ENCODE data around the gene ARL8A. TPM values are rescaled to one million over a fixed set of nuclear protein-coding genes. Genes with fewer than 3 reads are reported as not detected.

The ARL8A gene
- total RNA-seq, 1 donor from 2014 or later, result 56.6 TPM

DNA sequence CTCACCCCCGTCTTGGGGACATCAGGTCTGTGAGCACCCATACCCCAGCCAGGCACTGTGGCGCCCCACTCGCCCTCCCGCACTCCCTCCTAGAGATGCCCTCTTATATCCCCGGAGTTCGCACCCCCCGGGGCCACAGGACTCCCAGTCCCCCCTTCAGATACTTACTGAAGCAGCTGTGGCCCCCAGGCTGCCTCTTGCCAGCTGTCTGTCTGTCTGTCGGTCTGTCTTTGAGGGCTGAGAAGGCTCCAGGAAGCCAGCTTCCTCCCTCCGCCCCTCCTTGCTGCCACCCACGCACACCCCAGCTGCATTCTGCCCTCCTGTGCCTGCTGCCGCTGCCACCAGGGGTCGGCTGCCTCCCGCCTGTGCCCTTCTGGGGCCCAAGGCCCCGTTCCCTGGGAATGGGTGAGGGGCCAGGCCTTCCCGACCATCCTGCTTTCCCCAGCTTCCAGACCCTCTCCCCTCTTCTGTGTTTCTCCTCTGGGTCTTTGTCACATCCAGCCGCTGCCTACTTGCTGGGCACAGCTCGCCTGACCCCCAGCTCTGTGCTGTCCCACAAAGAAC is 15.9 kb upstream of the ARL8A start, which contains the start of gene PTPN7:
Gene PTPN7 (minus strand): TSS at position 226 of the 564 bp plus-strand sequence. CDS start 1,200 bp downstream, outside the sequence.
- peak; percentile 59 for DNase-seq (ENCODE audit: low spot score)
- H3K36me3 Mint-ChIP-seq (ENCODE audit: low read depth), result peaks cover 41% of the 10 kb centered on the region
- peak within 1 kb of the TSS; percentile 94 for H3K27ac Mint-ChIP-seq
- no peaks in the 10 kb centered on the region for H3K27me3 Mint-ChIP-seq (ENCODE audit: insufficient read depth)
- H3K9me3 Mint-ChIP-seq, result no peaks in the 10 kb centered on the region
- peak within 1 kb of the TSS; percentile 98 for H3K4me3 Mint-ChIP-seq
- intact Hi-C loops (cut with micrococcal nuclease), result loop anchor here (1.0 to 10.0 kb wide), 6 partner anchors 24 to 1164 kb away; partner anchors contain the start of genes KDM5B, KIF21B and TIMM17A
- peaks cover 77% of the 10 kb centered on the region for H3K4me1 Mint-ChIP-seq (ENCODE audit: low read depth)

GRCh38 chr1:202159534-202160371 is 15.2 kb upstream of the ARL8A start:
- Mint-ChIP-seq H3K4me1 (ENCODE audit: low read depth) (peaks cover 78% of the 10 kb centered on the region), H3K9me3 (no peaks in the 10 kb centered on the region), H3K27me3 (ENCODE audit: insufficient read depth) (no peaks in the 10 kb centered on the region), H3K27ac (peak overlapping the region; percentile 94), H3K36me3 (ENCODE audit: low read depth) (peaks cover 48% of the 10 kb centered on the region), H3K4me3 (peak overlapping the region; percentile 98)
- intact Hi-C loops (cut with micrococcal nuclease), result loop anchor here (1.0 to 10.0 kb wide), 7 partner anchors 14 to 1165 kb away; partner anchors contain the start of genes KDM5B, KIF21B and TIMM17A
- peak; percentile 53 for DNase-seq (ENCODE audit: low spot score)

- peak overlapping the region; percentile 94 for H3K27ac Mint-ChIP-seq
- peaks cover 55% of the 10 kb centered on the region for H3K36me3 Mint-ChIP-seq (ENCODE audit: low read depth)
- H3K4me1 Mint-ChIP-seq (ENCODE audit: low read depth), result peaks cover 74% of the 10 kb centered on the region
- H3K27me3 Mint-ChIP-seq (ENCODE audit: insufficient read depth), result no peaks in the 10 kb centered on the region
- no peak for DNase-seq (ENCODE audit: low spot score)
- intact Hi-C loops (cut with micrococcal nuclease), result loop anchor here (1.0 kb wide), 1 partner anchor 14 kb away; no protein-coding TSS in a partner anchor
- H3K4me3 Mint-ChIP-seq, result peak overlapping the region; percentile 98
- H3K9me3 Mint-ChIP-seq, result no peaks in the 10 kb centered on the region
Observed at GRCh38 chr1:202158810-202159533, 14.4 kb upstream of the ARL8A start.

- Mint-ChIP-seq H3K27me3 (ENCODE audit: insufficient read depth) (no peaks in the 10 kb centered on the region), H3K36me3 (ENCODE audit: low read depth) (peaks cover 63% of the 10 kb centered on the region), H3K27ac (no peak overlapping the region), H3K4me1 (ENCODE audit: low read depth) (peaks cover 68% of the 10 kb centered on the region), H3K4me3 (peak overlapping the region; percentile 98), H3K9me3 (no peaks in the 10 kb centered on the region)
- intact Hi-C loops (cut with micrococcal nuclease), result no loop called here
- no peak for DNase-seq (ENCODE audit: low spot score)
Observed at GRCh38 chr1:202157945-202158344, 13.4 kb upstream of the ARL8A start.

GRCh38 chr1:202156590-202156989 is 12.1 kb upstream of the ARL8A start:
- no peaks in the 10 kb centered on the region for H3K9me3 Mint-ChIP-seq
- peaks cover 54% of the 10 kb centered on the region for H3K4me1 Mint-ChIP-seq (ENCODE audit: low read depth)
- no peak for DNase-seq (ENCODE audit: low spot score)
- H3K36me3 Mint-ChIP-seq (ENCODE audit: low read depth), result peaks cover 68% of the 10 kb centered on the region
- H3K4me3 Mint-ChIP-seq, result peak overlapping the region; percentile 98
- peak overlapping the region; percentile 7 for H3K27ac Mint-ChIP-seq
- intact Hi-C loops (cut with micrococcal nuclease), result no loop called here
- no peaks in the 10 kb centered on the region for H3K27me3 Mint-ChIP-seq (ENCODE audit: insufficient read depth)

GRCh38 chr1:202155478-202156021 is 11.0 kb upstream of the ARL8A start:
- Mint-ChIP-seq H3K27ac (no peak overlapping the region), H3K27me3 (ENCODE audit: insufficient read depth) (no peaks in the 10 kb centered on the region), H3K4me1 (ENCODE audit: low read depth) (peaks cover 44% of the 10 kb centered on the region)

GRCh38 chr1:202154766-202155477 is 10.4 kb upstream of the ARL8A start:
- Mint-ChIP-seq H3K9me3 (no peaks in the 10 kb centered on the region), H3K27ac (peak overlapping the region; percentile 81), H3K4me3 (peak overlapping the region; percentile 64), H3K36me3 (ENCODE audit: low read depth) (peaks cover 74% of the 10 kb centered on the region), H3K4me1 (ENCODE audit: low read depth) (peaks cover 44% of the 10 kb centered on the region), H3K27me3 (ENCODE audit: insufficient read depth) (no peaks in the 10 kb centered on the region)
- DNase-seq (ENCODE audit: low spot score), result no peak
- intact Hi-C loops (cut with micrococcal nuclease), result no loop called here

More at GRCh38 chr1:202155478-202156021, 11.0 kb upstream of the ARL8A start:
- Mint-ChIP-seq H3K4me3 (peak overlapping the region; percentile 64), H3K36me3 (ENCODE audit: low read depth) (peaks cover 77% of the 10 kb centered on the region), H3K9me3 (no peaks in the 10 kb centered on the region)
- intact Hi-C loops (cut with micrococcal nuclease), result no loop called here
- no peak for DNase-seq (ENCODE audit: low spot score)

- DNase-seq (ENCODE audit: low spot score), result no peak
- H3K27me3 Mint-ChIP-seq (ENCODE audit: insufficient read depth), result no peaks in the 10 kb centered on the region
- no peaks in the 10 kb centered on the region for H3K9me3 Mint-ChIP-seq
- peaks cover 44% of the 10 kb centered on the region for H3K4me1 Mint-ChIP-seq (ENCODE audit: low read depth)
- H3K27ac Mint-ChIP-seq, result peak overlapping the region; percentile 81
- H3K4me3 Mint-ChIP-seq, result peak overlapping the region; percentile 64
- peaks cover 70% of the 10 kb centered on the region for H3K36me3 Mint-ChIP-seq (ENCODE audit: low read depth)
- intact Hi-C loops (cut with micrococcal nuclease), result no loop called here
Observed at GRCh38 chr1:202154148-202154765, 9.7 kb upstream of the ARL8A start.

DNA sequence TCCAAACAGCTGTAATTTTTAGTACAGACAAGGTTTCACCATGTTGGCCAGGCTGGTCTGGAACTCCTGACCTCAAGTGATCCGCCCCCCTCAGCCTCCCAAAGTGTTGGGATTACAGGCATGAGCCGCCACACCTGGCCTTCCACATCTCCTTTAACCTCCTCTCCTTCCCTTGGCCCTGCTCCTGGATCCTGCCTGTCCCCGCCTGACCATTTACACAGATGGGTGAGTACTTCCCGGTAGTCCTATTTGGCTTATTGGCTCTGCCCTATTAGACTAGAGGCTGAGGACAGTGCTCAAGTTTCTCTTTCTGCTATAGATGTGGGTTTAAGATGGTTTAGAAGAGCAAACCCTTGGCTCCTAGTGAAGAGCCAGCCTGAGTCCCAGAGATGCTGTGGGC is 8.7 kb upstream of the ARL8A start:
- H3K4me1 Mint-ChIP-seq (ENCODE audit: low read depth), result peaks cover 40% of the 10 kb centered on the region
- H3K36me3 Mint-ChIP-seq (ENCODE audit: low read depth), result peaks cover 66% of the 10 kb centered on the region
- intact Hi-C loops (cut with micrococcal nuclease), result no loop called here
- no peaks in the 10 kb centered on the region for H3K9me3 Mint-ChIP-seq
- no peaks in the 10 kb centered on the region for H3K27me3 Mint-ChIP-seq (ENCODE audit: insufficient read depth)
- H3K27ac Mint-ChIP-seq, result peak overlapping the region; percentile 52
- DNase-seq (ENCODE audit: low spot score), result no peak
- no peak overlapping the region for H3K4me3 Mint-ChIP-seq

- peaks cover 32% of the 10 kb centered on the region for H3K4me1 Mint-ChIP-seq (ENCODE audit: low read depth)
- H3K27me3 Mint-ChIP-seq (ENCODE audit: insufficient read depth), result no peaks in the 10 kb centered on the region
- H3K27ac Mint-ChIP-seq, result no peak overlapping the region
- H3K4me3 Mint-ChIP-seq, result no peak overlapping the region
- DNase-seq (ENCODE audit: low spot score), result no peak
- no peaks in the 10 kb centered on the region for H3K9me3 Mint-ChIP-seq
- H3K36me3 Mint-ChIP-seq (ENCODE audit: low read depth), result peaks cover 64% of the 10 kb centered on the region
- intact Hi-C loops (cut with micrococcal nuclease), result no loop called here
Observed at GRCh38 chr1:202152399-202152798, 7.9 kb upstream of the ARL8A start.

DNA sequence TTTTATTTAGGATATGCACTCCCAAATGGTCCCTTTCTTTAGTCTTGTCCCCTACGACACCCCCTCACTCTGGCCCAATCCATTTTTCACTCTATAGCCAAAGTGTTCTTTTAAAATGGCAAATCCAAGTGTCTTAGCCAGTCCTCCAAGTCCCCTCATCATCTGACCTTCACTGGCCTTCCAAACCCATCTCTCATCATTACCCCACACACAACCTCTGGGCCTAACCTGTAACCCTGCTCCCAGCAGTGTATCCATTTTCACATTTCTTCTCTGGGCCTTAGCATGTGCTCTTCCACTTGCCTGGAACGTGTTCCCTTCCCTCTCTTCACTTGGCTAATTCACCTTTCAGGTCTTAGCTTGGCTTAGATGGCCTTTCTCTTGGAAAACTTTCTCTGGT is 6.5 kb upstream of the ARL8A start:
- H3K36me3 Mint-ChIP-seq (ENCODE audit: low read depth), result peaks cover 56% of the 10 kb centered on the region
- H3K4me3 Mint-ChIP-seq, result no peak overlapping the region
- intact Hi-C loops (cut with micrococcal nuclease), result no loop called here
- no peaks in the 10 kb centered on the region for H3K27me3 Mint-ChIP-seq (ENCODE audit: insufficient read depth)
- peak overlapping the region; percentile 49 for H3K27ac Mint-ChIP-seq
- H3K9me3 Mint-ChIP-seq, result no peaks in the 10 kb centered on the region
- peaks cover 25% of the 10 kb centered on the region for H3K4me1 Mint-ChIP-seq (ENCODE audit: low read depth)
- DNase-seq (ENCODE audit: low spot score), result no peak

- peaks cover 53% of the 10 kb centered on the region for H3K36me3 Mint-ChIP-seq (ENCODE audit: low read depth)
- no peak overlapping the region for H3K4me3 Mint-ChIP-seq
- no peak for DNase-seq (ENCODE audit: low spot score)
- peaks cover 21% of the 10 kb centered on the region for H3K4me1 Mint-ChIP-seq (ENCODE audit: low read depth)
- no peaks in the 10 kb centered on the region for H3K27me3 Mint-ChIP-seq (ENCODE audit: insufficient read depth)
- intact Hi-C loops (cut with micrococcal nuclease), result no loop called here
- no peaks in the 10 kb centered on the region for H3K9me3 Mint-ChIP-seq
- peak overlapping the region; percentile 49 for H3K27ac Mint-ChIP-seq
Observed at GRCh38 chr1:202150602-202151001, 6.1 kb upstream of the ARL8A start.
